Measurements from ENCODE around the gene RPL35.
"Not testable (repeated sequence)": the region's sequence is repeated elsewhere in the genome, so short reads cannot be mapped to it uniquely, and the experiment has no call there.

RPL35 gene

GRCh38 chr9:124849801-124850200, 12.0 kb downstream of the RPL35 start:
- DNase-seq = no peak

- DNase-seq = no peak
Observed at GRCh38 chr9:124846969-124847368, 14.8 kb downstream of the RPL35 start.

DNA sequence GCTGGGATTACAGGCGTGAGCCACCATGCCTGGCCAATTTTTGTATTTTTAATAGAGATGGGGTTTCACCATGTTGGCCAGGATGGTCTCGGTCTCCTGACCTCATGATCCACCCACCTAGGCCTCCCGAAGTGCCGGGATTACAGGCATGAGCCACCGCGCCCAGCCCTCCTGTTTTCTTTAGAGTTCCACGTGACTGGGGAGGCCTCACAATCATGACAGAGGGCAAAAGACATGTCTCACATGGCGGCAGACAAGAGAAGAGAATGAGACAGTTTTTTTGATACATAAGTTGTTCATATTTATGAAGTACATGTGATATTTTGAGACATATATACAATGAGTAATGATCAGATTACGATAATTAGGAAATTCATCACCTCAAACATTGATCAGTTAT, 15.3 kb downstream of the RPL35 start:
- not testable (repeated sequence) for DNase-seq

- no peak for DNase-seq
Observed at GRCh38 chr9:124844291-124844690, 17.5 kb downstream of the RPL35 start.

DNA sequence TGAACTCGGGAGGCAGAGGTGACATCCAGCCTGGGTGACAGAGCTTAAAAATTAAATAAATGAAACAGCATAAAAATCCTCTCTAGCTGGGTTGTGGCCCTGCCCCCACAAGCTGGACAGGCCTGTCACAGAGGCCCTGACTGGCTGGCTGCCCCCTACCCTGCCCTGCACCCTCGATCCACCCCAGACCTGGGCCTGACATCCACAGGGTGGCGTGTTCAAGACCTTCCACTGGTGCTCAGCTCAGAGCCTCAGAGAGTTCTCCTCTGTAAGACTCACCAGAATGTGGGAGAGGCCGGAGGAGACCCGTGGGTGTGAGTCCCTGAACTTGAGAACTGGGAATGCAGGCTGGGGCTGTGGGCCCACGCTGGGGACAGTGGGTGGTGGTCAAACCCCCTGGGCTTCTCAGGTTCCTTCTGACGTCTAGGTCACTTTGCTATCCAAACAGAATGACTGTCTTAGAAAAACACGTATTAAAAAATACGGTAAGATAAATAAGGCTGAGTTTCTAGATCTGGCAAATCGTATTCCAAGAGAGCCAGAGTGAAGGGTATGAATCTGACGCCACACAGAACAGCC, 18.2 kb downstream of the RPL35 start:
- no peak for DNase-seq

DNA sequence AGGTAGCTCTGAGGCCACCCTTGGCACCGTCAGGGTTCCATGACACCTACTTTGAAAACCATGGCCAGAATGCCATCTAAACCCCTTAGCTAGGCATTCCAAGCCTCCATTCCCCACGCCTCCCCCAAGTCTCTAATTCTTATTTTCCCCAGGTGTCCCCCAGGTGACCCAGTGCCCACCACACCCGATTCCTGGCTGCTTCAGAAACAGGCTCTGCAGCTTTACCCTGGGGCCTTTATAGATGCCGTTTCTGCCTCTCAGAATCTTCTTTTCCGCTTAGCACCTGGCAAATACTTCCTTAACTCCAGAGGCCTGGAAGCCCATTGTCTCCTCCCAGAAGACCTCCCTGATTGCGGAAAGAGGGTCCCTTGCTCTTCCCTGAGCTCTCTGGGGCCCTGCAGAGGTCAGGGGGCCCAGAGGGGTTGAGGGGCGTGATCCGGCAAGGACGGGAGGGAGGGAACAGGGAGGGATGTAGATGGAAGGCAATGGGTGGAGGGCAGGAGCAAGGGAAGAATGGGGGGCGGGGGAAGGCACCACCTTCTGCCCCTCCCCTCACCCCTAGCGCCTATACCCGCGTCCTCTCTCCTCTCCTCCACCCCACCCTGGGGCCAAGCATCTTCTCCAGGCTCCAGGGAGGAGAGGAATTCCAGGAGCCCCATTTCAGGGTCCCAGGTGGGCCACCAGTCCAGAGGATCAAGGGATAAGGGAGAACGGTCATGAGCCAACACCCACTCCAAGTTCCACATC, 20.5 kb downstream of the RPL35 start:
- no peak for DNase-seq

DNA sequence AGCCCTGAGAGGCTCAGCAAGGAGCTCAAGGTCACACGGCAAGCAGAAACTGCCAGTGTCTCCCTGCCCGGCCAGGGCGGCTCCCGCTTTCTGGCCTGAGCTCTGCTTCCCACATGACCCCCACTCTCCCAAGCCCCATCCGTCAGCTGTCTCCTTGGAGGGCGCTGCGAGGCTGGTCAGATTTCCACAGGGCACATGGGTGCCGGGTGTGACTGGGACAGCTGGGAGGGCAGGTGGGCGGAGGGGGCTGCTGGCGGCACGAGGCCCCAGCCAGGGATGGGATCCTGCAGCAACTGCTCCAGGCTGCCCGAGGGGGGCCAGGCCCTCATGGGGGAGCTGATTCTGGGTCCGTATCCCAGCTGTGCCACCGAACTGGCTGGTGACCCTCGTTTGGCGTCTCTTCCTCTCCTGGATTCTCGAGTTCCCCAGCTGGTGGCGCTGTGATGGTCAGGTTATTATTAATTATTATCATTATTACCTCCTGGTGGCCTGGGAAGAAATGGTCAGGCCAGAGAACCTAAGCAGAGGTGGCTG, 21.4 kb downstream of the RPL35 start:
- DNase-seq = peak; percentile 75

DNA sequence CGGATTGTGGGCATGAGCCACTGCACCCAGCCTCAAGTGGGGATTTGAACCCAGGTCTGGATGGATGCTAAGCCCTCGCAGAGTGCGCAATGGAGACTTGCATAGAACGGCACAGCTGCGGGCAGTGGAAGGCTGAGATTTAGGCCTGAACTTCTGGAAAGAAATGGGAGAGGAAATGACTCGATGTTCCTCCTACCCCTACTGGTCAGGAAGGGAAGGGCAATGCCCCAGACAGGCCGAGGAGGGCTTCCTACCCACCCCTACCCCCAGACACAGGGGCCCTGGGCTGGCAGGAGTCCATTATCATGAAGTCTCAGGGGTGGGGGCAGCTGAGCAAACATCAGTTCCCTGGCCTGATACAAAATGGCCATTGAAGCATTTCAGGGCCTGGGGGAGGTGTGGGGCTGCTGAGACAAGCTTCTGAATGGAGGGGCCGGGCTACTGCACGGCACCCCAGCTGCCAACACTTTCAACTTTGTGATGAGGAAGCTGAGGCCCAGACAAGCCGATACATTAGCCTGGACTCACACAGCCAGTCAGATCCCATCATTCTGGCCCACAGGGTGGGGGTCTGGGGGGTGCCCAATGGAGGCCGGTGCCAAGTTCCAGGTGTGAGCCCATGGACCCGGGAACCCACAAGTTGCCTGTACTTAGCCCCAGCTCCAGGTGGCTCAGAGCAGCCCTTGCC, 22.0 kb downstream of the RPL35 start:
- DNase-seq = no peak

- DNase-seq = not testable (repeated sequence)
Observed at GRCh38 chr9:124838567-124839275, 23.0 kb downstream of the RPL35 start.

- not testable (repeated sequence) for DNase-seq
Observed at GRCh38 chr9:124838132-124838531, 23.6 kb downstream of the RPL35 start.

DNA sequence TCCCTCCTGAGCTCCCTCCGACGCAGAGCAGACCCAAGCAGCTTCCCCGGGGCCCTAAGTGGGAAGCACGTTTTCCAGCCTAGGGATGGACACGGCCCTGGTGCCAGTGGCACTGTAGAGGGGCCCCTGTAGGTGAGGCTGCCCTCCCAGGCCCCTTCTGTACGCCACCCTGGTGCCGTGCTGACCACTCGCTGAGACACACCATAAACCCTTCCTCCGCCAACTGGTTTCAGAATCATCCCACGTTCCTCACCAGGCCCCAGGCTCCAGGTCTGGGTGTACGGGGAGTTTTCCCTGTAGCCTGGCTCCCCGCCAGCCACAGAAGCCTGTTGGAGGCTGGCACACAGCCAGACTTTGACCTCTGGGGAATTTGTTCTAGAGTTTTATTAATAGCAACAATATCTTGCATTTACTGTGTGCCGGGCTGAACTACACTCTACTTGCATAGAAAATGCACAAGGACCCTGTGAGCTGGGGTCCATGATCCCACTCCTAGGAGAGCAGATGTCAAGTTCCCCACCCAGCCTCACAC, 26.7 kb downstream of the RPL35 start:
- DNase-seq = peak; percentile 72

DNA sequence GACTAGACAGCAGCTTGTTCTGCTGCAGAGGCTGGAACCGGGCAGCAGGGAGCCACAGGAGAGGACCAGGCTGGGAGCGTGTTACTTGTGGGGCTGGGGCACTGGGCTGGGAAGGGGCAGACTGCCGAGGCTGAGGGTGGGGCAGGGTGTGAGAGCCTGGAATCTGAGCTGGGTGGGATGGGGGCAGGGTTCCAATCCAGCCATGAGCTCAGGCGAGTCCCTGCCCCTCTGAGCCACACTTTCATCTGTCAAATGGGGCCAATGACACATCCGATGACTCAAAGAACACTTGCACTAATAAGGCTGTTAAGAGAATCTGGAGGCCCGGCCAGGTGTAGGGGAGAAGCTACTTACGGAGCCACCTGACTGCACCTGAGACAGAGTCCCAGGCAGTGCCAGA, 27.2 kb downstream of the RPL35 start:
- DNase-seq = no peak

- no peak for DNase-seq
Observed at GRCh38 chr9:124831642-124832364, 30.0 kb downstream of the RPL35 start.

DNA sequence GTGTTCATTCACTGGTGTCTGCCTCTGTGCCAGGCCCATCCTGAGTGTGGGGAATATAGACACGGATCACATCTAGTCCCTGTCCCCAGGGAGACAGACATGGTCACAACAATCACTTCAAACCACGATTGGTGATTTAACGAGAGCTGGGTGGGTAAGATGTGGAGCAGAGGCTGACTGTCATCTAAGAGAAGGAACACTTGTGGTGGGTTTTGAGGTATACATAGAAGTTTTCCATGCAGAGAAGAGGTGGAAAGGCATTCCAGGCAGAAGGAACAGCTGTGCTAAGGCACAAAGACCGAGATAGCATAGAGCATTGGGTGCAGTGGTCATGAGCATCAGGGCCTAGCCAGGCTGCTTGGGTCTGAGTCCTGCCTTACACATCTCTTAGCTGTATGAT, 31.2 kb downstream of the RPL35 start:
- no peak for DNase-seq

GRCh38 chr9:124829334-124829669, 32.5 kb downstream of the RPL35 start:
- no peak for DNase-seq

DNA sequence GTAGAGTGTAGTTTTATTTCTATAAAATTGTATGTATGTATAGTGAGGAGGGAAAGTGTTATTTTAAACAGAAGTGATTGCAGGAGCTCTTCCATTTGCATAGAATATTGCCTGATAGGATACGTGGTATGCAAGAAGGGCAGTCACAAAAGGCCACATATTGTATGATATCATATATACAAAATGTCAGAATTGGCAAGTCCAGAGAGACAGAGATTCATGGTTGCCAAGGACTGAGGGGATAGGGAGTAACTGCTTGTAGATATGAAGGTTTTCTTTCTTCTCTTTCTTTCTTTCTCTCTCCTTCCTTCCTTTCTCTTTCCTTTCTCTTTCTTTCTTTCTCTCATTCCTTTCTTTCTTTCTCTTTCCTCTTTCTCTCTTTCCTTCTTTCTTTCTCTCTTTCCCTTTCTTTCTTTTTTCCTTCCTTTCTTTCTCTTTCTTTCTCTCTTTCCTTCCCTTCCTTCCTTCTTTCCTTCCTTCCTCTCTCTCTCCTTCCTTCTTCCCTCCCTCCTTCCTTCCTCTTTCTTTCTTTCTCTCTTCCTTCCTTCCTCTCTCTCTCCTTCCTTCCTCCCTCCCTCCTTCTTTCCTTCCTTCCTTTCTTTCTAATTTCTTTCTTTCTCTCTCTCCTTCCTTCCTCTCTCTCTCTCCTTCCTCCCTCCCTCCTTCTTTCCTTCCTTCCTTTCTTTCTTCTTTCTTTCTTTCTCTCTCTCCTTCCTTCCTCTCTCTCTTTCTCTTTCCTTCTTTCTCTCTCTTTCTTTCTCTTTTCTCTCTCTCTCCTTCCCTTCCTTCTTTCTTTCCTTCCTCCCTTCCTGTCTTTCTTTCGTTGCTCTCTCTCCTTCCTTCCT, 33.0 kb downstream of the RPL35 start:
- DNase-seq = no peak

GRCh38 chr9:124820698-124821623, 40.8 kb downstream of the RPL35 start:
- peak; percentile 68 for DNase-seq

- DNase-seq = no peak
Observed at GRCh38 chr9:124818431-124819281, 43.1 kb downstream of the RPL35 start.

DNA sequence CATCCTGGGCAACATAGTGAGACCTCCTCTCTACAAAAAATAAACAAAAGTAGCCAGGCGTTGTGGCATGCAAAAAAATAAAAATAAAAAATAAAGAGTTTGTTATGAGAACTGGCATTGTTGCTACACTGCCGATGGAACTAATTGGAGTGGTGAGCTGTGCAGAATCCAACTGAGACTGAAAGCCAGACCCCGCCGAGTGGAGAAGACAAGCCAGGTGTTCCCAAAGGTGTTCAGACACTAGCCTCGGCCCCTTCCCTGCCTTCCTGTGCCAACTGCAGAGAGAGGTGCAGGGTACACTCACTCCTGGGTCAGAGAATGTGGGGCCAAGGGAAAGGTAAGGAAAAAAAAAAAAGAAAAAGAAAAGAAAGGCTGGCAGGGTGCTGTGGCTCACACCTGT, 46.2 kb downstream of the RPL35 start:
- DNase-seq = no peak
